Fibroblast of skin of back (primary cell): ENCODE data around the gene SP140. TPM values are rescaled to one million over a fixed set of nuclear protein-coding genes. Genes with fewer than 3 reads are reported as not detected.
"Not testable (repeated sequence)": the region's sequence is repeated elsewhere in the genome, so short reads cannot be mapped to it uniquely, and the experiment has no call there.

Experiments
- DNase-seq: peaks from one replicate; pipeline ENCODE4 v3.0.0-alpha.2; 2013
- polyA plus RNA-seq, 2 experiments: library from polyadenylated mRNA; unstranded; fragments of 120-200 nt; gene quantifications; one replicate each; pipeline ENCODE4 v1.2.1, GENCODE V29; 2013; ENCODE audit not compliant: insufficient read length in 2 of 2

SP140 gene
- polyA plus RNA-seq (2013, experiment 1 of 2; ENCODE audit: insufficient read length) = 0.40 TPM
- 0.47 TPM for polyA plus RNA-seq (2013, experiment 2 of 2; ENCODE audit: insufficient read length)

- DNase-seq = no peak
Observed at GRCh38 chr2:230225486-230225885, at the start of gene SP140. Gene SP140 (plus strand): TSS chr2:230225736. CDS start chr2:230225845, 109 bp downstream.

- no peak for DNase-seq
Observed at GRCh38 chr2:230176996-230177395, 48.5 kb upstream of the SP140 start.

- no peak for DNase-seq
Observed at GRCh38 chr2:230178546-230179485, 46.7 kb upstream of the SP140 start.

- DNase-seq = no peak
Observed at GRCh38 chr2:230179907-230180306, 45.6 kb upstream of the SP140 start.

- no peak for DNase-seq
Observed at GRCh38 chr2:230181195-230181594, 44.3 kb upstream of the SP140 start.

- no peak for DNase-seq
Observed at GRCh38 chr2:230184727-230185578, 40.6 kb upstream of the SP140 start.

- no peak for DNase-seq
Observed at GRCh38 chr2:230202430-230203109, 23.0 kb upstream of the SP140 start.

- DNase-seq = no peak
Observed at GRCh38 chr2:230203110-230203676, 22.3 kb upstream of the SP140 start.

GRCh38 chr2:230205034-230205433 is 20.5 kb upstream of the SP140 start:
- DNase-seq = no peak

GRCh38 chr2:230205721-230206120 is 19.8 kb upstream of the SP140 start:
- DNase-seq = no peak

- DNase-seq = no peak
Observed at GRCh38 chr2:230208576-230208975, 17.0 kb upstream of the SP140 start.

GRCh38 chr2:230209422-230210051 is 16.0 kb upstream of the SP140 start:
- no peak for DNase-seq

- no peak for DNase-seq
Observed at GRCh38 chr2:230216489-230216888, 9.0 kb upstream of the SP140 start.

- DNase-seq = no peak
Observed at GRCh38 chr2:230217424-230217823, 8.1 kb upstream of the SP140 start.

- DNase-seq = no peak
Observed at GRCh38 chr2:230218421-230218820, 7.1 kb upstream of the SP140 start.

- DNase-seq = peak; percentile 84
Observed at GRCh38 chr2:230219419-230220331, 5.9 kb upstream of the SP140 start, which contains the start of gene SP110. Gene SP110 (minus strand): TSS chr2:230219984. CDS start chr2:230216927, 3,057 bp downstream.

GRCh38 chr2:230220347-230220969 is 5.1 kb upstream of the SP140 start:
- no peak for DNase-seq

- DNase-seq = no peak
Observed at GRCh38 chr2:230221493-230221892, 4.0 kb upstream of the SP140 start.

GRCh38 chr2:230222829-230223228 is 2.7 kb upstream of the SP140 start:
- not testable (repeated sequence) for DNase-seq

GRCh38 chr2:230224458-230224857 is 1.1 kb upstream of the SP140 start:
- no peak for DNase-seq
